ENCODE measurements around the gene FDXACB1.

DNA sequence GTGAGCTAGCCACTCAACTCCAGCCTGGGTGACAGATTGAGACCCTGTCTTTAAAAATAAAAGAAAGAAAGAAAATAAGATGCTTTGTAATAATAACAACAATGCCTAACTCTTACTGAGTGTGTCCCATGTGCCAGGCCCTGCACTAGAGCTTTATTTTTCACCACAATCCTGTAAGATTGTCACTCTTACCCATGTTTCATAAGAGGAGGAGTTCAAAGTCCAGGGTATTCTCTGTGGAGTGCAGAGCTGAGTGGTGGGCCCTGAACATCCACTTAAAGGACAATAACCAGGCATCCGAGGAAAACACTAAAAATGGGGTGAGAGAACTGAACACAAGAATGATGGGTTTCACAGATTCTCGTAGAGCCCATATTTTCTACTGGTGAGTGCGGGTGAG is 38.8 kb upstream of the FDXACB1 start:
- TF ChIP-seq, protein P1, sequence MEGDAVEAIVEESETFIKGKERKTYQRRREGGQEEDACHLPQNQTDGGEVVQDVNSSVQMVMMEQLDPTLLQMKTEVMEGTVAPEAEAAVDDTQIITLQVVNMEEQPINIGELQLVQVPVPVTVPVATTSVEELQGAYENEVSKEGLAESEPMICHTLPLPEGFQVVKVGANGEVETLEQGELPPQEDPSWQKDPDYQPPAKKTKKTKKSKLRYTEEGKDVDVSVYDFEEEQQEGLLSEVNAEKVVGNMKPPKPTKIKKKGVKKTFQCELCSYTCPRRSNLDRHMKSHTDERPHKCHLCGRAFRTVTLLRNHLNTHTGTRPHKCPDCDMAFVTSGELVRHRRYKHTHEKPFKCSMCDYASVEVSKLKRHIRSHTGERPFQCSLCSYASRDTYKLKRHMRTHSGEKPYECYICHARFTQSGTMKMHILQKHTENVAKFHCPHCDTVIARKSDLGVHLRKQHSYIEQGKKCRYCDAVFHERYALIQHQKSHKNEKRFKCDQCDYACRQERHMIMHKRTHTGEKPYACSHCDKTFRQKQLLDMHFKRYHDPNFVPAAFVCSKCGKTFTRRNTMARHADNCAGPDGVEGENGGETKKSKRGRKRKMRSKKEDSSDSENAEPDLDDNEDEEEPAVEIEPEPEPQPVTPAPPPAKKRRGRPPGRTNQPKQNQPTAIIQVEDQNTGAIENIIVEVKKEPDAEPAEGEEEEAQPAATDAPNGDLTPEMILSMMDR (IDR thresholded peaks at IDR 0.05) = no peak
- no peak for TF ChIP-seq POLR2A (IDR thresholded peaks at IDR 0.05)

Measured in uterus (tissue), 2 donors.